Neural progenitor cell (in vitro differentiated cells): ENCODE data around the gene GLIS1.

Experiments
- EZH2 ChIP-seq: fragments of 200-600 bp; sonication (generic); IDR thresholded peaks from 2 replicates; pipeline ENCODE4 v1.6.1; 2017; ENCODE audit warnings: antibody characterized with exemption, mild to moderate bottlenecking, moderate library complexity
- EZH2phosphoT487 ChIP-seq: fragments of 200-600 bp; sonication (generic); IDR thresholded peaks from 2 replicates; pipeline ENCODE4 v1.6.1; 2017; ENCODE audit warnings: antibody characterized with exemption
- TF ChIP-seq, protein P1 (sequence below): fragments of 200-600 bp; sonication (generic); IDR thresholded peaks from 2 replicates; pipeline ENCODE4 v1.5.1; 2017; ENCODE audit warnings: antibody characterized with exemption, mild to moderate bottlenecking

DNA sequence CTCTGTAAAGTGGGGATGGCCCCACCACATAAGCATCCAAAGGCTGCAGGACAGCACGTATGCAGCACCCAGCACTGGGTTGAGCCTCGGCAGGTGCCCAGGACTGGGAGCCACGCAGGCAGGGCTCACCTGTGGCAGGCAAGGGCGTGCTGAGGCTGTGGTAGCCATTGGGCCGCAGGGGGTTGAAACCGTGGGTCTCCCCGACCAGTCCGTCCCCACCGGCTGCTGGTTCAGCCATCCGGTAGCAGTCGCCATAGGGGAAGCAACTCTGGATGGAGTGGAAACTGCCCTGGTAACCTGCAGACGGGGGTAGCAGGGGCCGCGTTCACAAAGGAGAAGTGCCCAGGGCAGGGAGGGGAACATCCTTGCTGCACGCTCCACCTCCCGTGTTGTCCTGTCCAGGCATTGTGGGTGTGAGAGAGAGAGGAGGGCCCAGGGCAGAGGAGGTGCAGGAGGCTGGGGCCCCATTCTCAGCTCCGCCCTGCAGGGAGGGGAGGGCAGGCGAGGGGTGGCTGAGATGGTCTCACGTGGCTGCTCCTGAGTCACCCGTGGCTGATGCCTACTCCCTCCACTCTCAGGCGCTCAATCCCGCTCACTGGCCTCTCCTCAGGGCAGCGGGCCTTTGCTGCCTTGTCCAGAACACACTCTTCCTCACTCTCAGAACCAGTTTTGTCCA lies 229.8 kb downstream of the GLIS1 start:
- TF ChIP-seq EZH2phosphoT487 (no peak), EZH2 (no peak)
- TF ChIP-seq, protein P1, sequence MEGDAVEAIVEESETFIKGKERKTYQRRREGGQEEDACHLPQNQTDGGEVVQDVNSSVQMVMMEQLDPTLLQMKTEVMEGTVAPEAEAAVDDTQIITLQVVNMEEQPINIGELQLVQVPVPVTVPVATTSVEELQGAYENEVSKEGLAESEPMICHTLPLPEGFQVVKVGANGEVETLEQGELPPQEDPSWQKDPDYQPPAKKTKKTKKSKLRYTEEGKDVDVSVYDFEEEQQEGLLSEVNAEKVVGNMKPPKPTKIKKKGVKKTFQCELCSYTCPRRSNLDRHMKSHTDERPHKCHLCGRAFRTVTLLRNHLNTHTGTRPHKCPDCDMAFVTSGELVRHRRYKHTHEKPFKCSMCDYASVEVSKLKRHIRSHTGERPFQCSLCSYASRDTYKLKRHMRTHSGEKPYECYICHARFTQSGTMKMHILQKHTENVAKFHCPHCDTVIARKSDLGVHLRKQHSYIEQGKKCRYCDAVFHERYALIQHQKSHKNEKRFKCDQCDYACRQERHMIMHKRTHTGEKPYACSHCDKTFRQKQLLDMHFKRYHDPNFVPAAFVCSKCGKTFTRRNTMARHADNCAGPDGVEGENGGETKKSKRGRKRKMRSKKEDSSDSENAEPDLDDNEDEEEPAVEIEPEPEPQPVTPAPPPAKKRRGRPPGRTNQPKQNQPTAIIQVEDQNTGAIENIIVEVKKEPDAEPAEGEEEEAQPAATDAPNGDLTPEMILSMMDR: no peak
